ENCODE data around the gene TTC16. TPM values are rescaled to one million over a fixed set of nuclear protein-coding genes. Genes with fewer than 3 reads are reported as not detected.

TTC16 gene
- total and polyA plus RNA-seq, 2 of the 8 experiments (the other 6 are each of a cell fraction or from before 2014, with no cell fraction given), result 0.03 TPM; not detected in 1

- Histone ChIP-seq H3K14ac (ENCODE audit: insufficient read length) (no peak overlapping the region), H2AK5ac (ENCODE audit: low read depth, low read length) (no peak overlapping the region), H3K56ac (replicated peaks; ENCODE audit: insufficient read length, low read depth, low read length) (no peak overlapping the region), H4K91ac (replicated peaks; ENCODE audit: insufficient read length, low read length) (no peak overlapping the region), H2BK20ac (ENCODE audit: low read length) (no peak overlapping the region), H3K23me2 (ENCODE audit: low read depth, low read length) (no peaks in the 10 kb centered on the region), H3K9ac (replicated peaks in 1 of 4; ENCODE audit: extremely low read depth in 1 of 4, low read depth in 3 of 4, low read length in 3 of 4) (no peak overlapping the region), H2AFZ (ENCODE audit: low read length) (no peak overlapping the region), H3K79me1 (ENCODE audit: low read depth, low read length) (no peaks in the 10 kb centered on the region), H3K9me3 (ENCODE audit: insufficient read depth in 2 of 2, low read depth in 1 of 2, low read length in 1 of 2) (no peaks in the 10 kb centered on the region), H3K27me3 (replicated peaks in 1 of 4; ENCODE audit: control insufficient read depth in 3 of 4, extremely low read depth in 1 of 4, insufficient read depth in 3 of 4, low read length in 3 of 4) (peaks cover 0 to 4% (median 3%) of the 10 kb centered on the region in 4 experiments; a peak in 5 of 7 replicates), H3K18ac (ENCODE audit: extremely low read depth, low read length) (no peak overlapping the region), H4K5ac (ENCODE audit: insufficient read length, low read depth, low read length) (no peak overlapping the region), H3K23ac (ENCODE audit: insufficient read length) (no peak overlapping the region), H2BK15ac (ENCODE audit: low read length) (no peak overlapping the region), H3K36me3 (ENCODE audit: control insufficient read depth in 2 of 4, insufficient read depth in 4 of 4, low read length in 3 of 4) (no peaks in the 10 kb centered on the region), H2BK5ac (ENCODE audit: low read depth, low read length) (no peak overlapping the region), H3K4me2 (ENCODE audit: insufficient read depth in 1 of 2, low read depth in 2 of 2, low read length in 2 of 2) (no peak overlapping the region), H4K8ac (ENCODE audit: extremely low read depth, insufficient read depth, low read length) (no peak overlapping the region), H3K27ac (ENCODE audit: low read depth, low read length) (no peak overlapping the region), H3K4me1 (replicated peaks in 1 of 4; ENCODE audit: control insufficient read depth in 3 of 4, insufficient read depth in 4 of 4, low read length in 3 of 4) (peaks cover 0 to 16% (median 13%) of the 10 kb centered on the region in 4 experiments; a peak in 6 of 7 replicates), H2BK120ac (replicated peaks; ENCODE audit: low read depth, low read length) (no peak overlapping the region), H2BK12ac (ENCODE audit: low read depth, low read length) (no peak overlapping the region), H4K20me1 (replicated peaks in 1 of 2; ENCODE audit: control insufficient read depth in 1 of 2, insufficient read depth in 2 of 2, low read length in 2 of 2) (no peaks in the 10 kb centered on the region), H3K4me3 (ENCODE audit: extremely low read depth in 1 of 4, insufficient read depth in 2 of 4, low read depth in 3 of 4, low read length in 4 of 4) (no peak overlapping the region), H3K4ac (replicated peaks; ENCODE audit: insufficient read length, low read depth, low read length) (no peak overlapping the region), H3K79me2 (ENCODE audit: control insufficient read depth in 1 of 2, insufficient read depth in 2 of 2, low read length in 2 of 2) (no peaks in the 10 kb centered on the region)
- ChIA-PET CTCF (ENCODE audit: partially characterized antibody) (interaction anchor here (0.6 to 14.6 kb wide), 7 partner anchors 9 to 1404 kb away, joined by 3 to 227 read pairs (median 3); partner anchors contain the start of genes CDK9 and SH2D3C), POLR2A (ENCODE audit: partially characterized antibody) (interaction anchor here (1.2 kb wide), 1 partner anchor 20 kb away, joined by 3 read pairs; no protein-coding TSS in a partner anchor)
- no peak for DNase-seq (ENCODE audit: low read depth in 1 of 2, low spot score in 2 of 2)
- FAIRE-seq, result no peak
- 79% methylated on average over 5 of the region's 5 CpGs; no CpG with 5 or more reads in 1 of the 2 experiments for WGBS, 2 experiments (ENCODE audit: extremely low coverage in 1 of 2, insufficient coverage in 1 of 2, insufficient read length in 1 of 2, insufficient replicate concordance in 2 of 2, low coverage in 1 of 2, low lambda C conversion rate in 2 of 2, missing lambda C conversion rate in 1 of 2)
Observed at GRCh38 chr9:127761061-127761460, 45.2 kb downstream of the TTC16 start.
